LoVo (cell line): ENCODE results near the gene COMMD8.

Experiments used
- DNase-seq: peaks from one replicate; pipeline ENCODE4 v3.0.0-alpha.2; 2016; ENCODE audit warnings: low spot score

The COMMD8 gene

GRCh38 chr4:47471591-47471990, 8.1 kb upstream of the COMMD8 start:
- DNase-seq = no peak

- DNase-seq = no peak
Measured at GRCh38 chr4:47471064-47471463, 7.6 kb upstream of the COMMD8 start.

GRCh38 chr4:47469951-47470350, 6.4 kb upstream of the COMMD8 start:
- DNase-seq = no peak

- no peak for DNase-seq
Measured at GRCh38 chr4:47468706-47469365, 5.3 kb upstream of the COMMD8 start.

GRCh38 chr4:47466056-47466785, 2.7 kb upstream of the COMMD8 start:
- no peak for DNase-seq

- no peak for DNase-seq
Measured at GRCh38 chr4:47465004-47465403, 1.5 kb upstream of the COMMD8 start.

- DNase-seq = no peak
Measured at GRCh38 chr4:47462799-47463234, 685 bp downstream of the COMMD8 start.

GRCh38 chr4:47451657-47452056, 11.8 kb downstream of the COMMD8 start:
- no peak for DNase-seq

GRCh38 chr4:47444031-47444430, 19.5 kb downstream of the COMMD8 start:
- no peak for DNase-seq

- no peak for DNase-seq
Measured at GRCh38 chr4:47442980-47443379, 20.5 kb downstream of the COMMD8 start.

GRCh38 chr4:47434931-47435330, 28.6 kb downstream of the COMMD8 start:
- DNase-seq = no peak

- DNase-seq = no peak
Measured at GRCh38 chr4:47432749-47433148, 30.8 kb downstream of the COMMD8 start.

- no peak for DNase-seq
Measured at GRCh38 chr4:47427935-47428334, 35.6 kb downstream of the COMMD8 start.

- no peak for DNase-seq
Measured at GRCh38 chr4:47425628-47426027, 37.9 kb downstream of the COMMD8 start.

GRCh38 chr4:47419296-47419695, 44.2 kb downstream of the COMMD8 start:
- DNase-seq = no peak

- DNase-seq = no peak
Measured at GRCh38 chr4:47418147-47418546, 45.4 kb downstream of the COMMD8 start.

- DNase-seq = no peak
Measured at GRCh38 chr4:47415719-47416118, 47.8 kb downstream of the COMMD8 start.

GRCh38 chr4:47413521-47413920, 50.0 kb downstream of the COMMD8 start:
- no peak for DNase-seq

- DNase-seq = no peak
Measured at GRCh38 chr4:47410271-47410670, 53.2 kb downstream of the COMMD8 start.

- DNase-seq = no peak
Measured at GRCh38 chr4:47406408-47406807, 57.1 kb downstream of the COMMD8 start.
